DOHH2 (cell line): ENCODE data around the gene LIPM.

Source experiments
- H3F3A ChIP-seq: fragments of 200-600 bp; sonication (generic), shearing (Covaris generic); 2 replicates; pipeline ENCODE4 v1.6.0; 2016; ENCODE audit warnings: antibody characterized with exemption, mild to moderate bottlenecking; ENCODE audit not compliant: control insufficient read depth, insufficient read depth
- H3K27ac ChIP-seq: fragments of 200-600 bp; sonication (generic); 2 replicates; pipeline ENCODE4 v1.5.1; 2014; ENCODE audit warnings: low read depth, mild to moderate bottlenecking, low read length, moderate library complexity
- H3K27me3 ChIP-seq: fragments of 200-600 bp; sonication (generic); 2 replicates; pipeline ENCODE4 v1.6.1; 2014; ENCODE audit warnings: mild to moderate bottlenecking, low read length, mixed read lengths; ENCODE audit not compliant: control insufficient read depth
- H3K36me3 ChIP-seq: fragments of 200-600 bp; sonication (generic); 2 replicates; pipeline ENCODE4 v1.6.1; 2014; ENCODE audit warnings: mild to moderate bottlenecking, low read length, moderate library complexity, mixed read lengths; ENCODE audit not compliant: control insufficient read depth
- H3K4me1 ChIP-seq: fragments of 200-600 bp; sonication (generic); 2 replicates; pipeline ENCODE4 v1.6.1; 2014; ENCODE audit warnings: mild to moderate bottlenecking, low read length, mixed read lengths; ENCODE audit not compliant: control insufficient read depth
- H3K4me2 ChIP-seq: fragments of 200-600 bp; sonication (generic); 2 replicates; pipeline ENCODE4 v1.6.0; 2014; ENCODE audit warnings: mild to moderate bottlenecking, low read length, moderate library complexity
- H3K4me3 ChIP-seq: fragments of 200-600 bp; sonication (generic); 2 replicates; pipeline ENCODE4 v1.5.1; 2014; ENCODE audit warnings: mild to moderate bottlenecking, low read length, mixed read lengths
- H3K79me2 ChIP-seq: fragments of 200-600 bp; sonication (generic); 2 replicates; pipeline ENCODE4 v1.6.1; 2014; ENCODE audit warnings: mild to moderate bottlenecking, low read length, mixed read lengths; ENCODE audit not compliant: control insufficient read depth
- H3K9me2 ChIP-seq: fragments of 200-600 bp; sonication (generic); replicated peaks from 2 replicates; pipeline ENCODE4 v1.6.1; 2014; ENCODE audit warnings: mild to moderate bottlenecking, low read length, mixed read lengths; ENCODE audit not compliant: control insufficient read depth
- H3K9me3 ChIP-seq: fragments of 200-600 bp; sonication (generic); 2 replicates; pipeline ENCODE4 v1.6.1; 2014; ENCODE audit warnings: antibody characterized with exemption, low read length, mixed read lengths; ENCODE audit not compliant: control insufficient read depth, insufficient read depth
- H4K20me1 ChIP-seq: fragments of 200-600 bp; sonication (generic); 2 replicates; pipeline ENCODE4 v1.6.0; 2014; ENCODE audit warnings: low read depth, mild to moderate bottlenecking, antibody characterized with exemption, low read length, moderate library complexity; ENCODE audit not compliant: control insufficient read depth, insufficient read depth
- EZH2phosphoT487 ChIP-seq: fragments of 200-600 bp; sonication (generic); IDR thresholded peaks from 2 replicates; pipeline ENCODE4 v1.6.1; 2017; ENCODE audit warnings: borderline replicate concordance, mild to moderate bottlenecking, antibody characterized with exemption, low read length, moderate library complexity, mixed read lengths
- TF ChIP-seq, protein P1 (sequence below): fragments of 200-600 bp; sonication (generic); IDR thresholded peaks from one replicate; pipeline ENCODE4 v1.5.1; 2014; ENCODE audit warnings: antibody characterized with exemption, mild to moderate bottlenecking, low read depth, low read length; ENCODE audit not compliant: poor library complexity, severe bottlenecking

Gene LIPM

DNA sequence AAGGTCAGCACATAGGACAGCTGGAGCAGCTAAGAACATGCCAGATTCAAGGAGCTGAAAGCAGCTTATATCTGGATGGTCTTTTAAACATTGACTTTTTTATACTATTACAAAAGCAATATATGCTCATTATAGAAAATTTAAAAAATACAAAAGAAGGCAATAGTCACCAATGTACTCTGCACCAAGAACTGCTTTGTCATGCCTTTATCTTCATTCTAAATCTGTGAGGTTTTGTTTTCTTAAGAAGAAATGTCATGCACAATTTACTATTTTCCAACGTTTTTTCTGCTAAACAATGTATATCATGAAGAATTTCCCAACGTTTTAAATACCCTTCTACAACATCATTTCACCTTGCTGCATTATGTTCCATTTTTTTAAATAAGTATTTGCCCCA, 2.8 kb downstream of the LIPM start:
- Histone ChIP-seq H4K20me1 (no peaks in the 10 kb centered on the region), H3K27me3 (peaks cover 6% of the 10 kb centered on the region), H3K4me2 (no peak overlapping the region), H3K4me1 (no peaks in the 10 kb centered on the region), H3K9me2 (no peaks in the 10 kb centered on the region), H3K27ac (no peak overlapping the region), H3K36me3 (no peaks in the 10 kb centered on the region), H3K79me2 (no peaks in the 10 kb centered on the region), H3K9me3 (no peaks in the 10 kb centered on the region), H3F3A (no peaks in the 10 kb centered on the region), H3K4me3 (no peak overlapping the region)
- TF ChIP-seq, protein P1, sequence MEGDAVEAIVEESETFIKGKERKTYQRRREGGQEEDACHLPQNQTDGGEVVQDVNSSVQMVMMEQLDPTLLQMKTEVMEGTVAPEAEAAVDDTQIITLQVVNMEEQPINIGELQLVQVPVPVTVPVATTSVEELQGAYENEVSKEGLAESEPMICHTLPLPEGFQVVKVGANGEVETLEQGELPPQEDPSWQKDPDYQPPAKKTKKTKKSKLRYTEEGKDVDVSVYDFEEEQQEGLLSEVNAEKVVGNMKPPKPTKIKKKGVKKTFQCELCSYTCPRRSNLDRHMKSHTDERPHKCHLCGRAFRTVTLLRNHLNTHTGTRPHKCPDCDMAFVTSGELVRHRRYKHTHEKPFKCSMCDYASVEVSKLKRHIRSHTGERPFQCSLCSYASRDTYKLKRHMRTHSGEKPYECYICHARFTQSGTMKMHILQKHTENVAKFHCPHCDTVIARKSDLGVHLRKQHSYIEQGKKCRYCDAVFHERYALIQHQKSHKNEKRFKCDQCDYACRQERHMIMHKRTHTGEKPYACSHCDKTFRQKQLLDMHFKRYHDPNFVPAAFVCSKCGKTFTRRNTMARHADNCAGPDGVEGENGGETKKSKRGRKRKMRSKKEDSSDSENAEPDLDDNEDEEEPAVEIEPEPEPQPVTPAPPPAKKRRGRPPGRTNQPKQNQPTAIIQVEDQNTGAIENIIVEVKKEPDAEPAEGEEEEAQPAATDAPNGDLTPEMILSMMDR: no peak
- TF ChIP-seq EZH2phosphoT487: no peak

DNA sequence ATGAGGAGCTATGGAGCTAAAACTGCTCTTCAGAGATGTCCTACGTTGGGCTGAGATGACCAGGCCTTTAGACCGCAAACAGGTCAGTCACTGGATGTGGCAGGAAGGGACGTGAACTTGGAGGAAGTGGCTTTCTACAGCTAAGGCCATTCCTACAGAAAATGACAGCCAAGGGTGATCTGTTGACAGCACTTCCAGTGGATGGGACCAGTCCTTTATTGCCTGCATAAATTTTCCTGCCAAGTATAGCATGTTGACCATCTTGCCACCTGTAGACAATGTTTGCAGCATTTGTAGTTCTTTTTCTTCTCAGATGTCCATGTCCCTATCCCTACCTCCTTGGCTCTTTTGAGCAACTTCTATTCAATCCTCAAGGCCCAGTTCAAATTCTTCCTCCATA, 3.4 kb downstream of the LIPM start:
- Histone ChIP-seq H3F3A (no peaks in the 10 kb centered on the region), H3K27ac (no peak overlapping the region), H3K36me3 (no peaks in the 10 kb centered on the region), H3K79me2 (no peaks in the 10 kb centered on the region), H3K4me3 (no peak overlapping the region), H4K20me1 (no peaks in the 10 kb centered on the region), H3K9me3 (no peaks in the 10 kb centered on the region), H3K9me2 (no peaks in the 10 kb centered on the region), H3K4me2 (no peak overlapping the region), H3K4me1 (no peaks in the 10 kb centered on the region), H3K27me3 (peaks cover 12% of the 10 kb centered on the region)
- TF ChIP-seq EZH2phosphoT487: no peak
- TF ChIP-seq, protein P1: no peak

DNA sequence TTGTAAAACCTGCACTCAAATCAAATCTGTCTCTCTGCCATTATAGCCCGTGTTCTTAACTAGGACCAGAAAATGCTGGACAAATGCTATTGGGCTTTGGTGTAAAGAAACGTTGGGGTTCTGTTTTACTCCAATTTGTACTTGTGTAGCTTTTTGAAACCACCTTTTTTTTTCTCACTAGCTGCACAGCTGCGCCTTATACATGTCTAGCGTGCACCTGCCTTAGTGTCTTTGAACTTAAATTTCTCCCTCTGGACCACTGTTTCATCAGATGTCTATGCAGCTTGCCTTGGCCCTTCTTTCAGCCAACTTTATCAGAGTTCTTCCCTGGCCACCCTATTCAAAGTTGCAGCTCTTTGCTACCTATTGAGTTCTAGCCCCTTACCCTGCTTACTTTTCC, 7.1 kb downstream of the LIPM start:
- H3K4me3 ChIP-seq: no peak overlapping the region
- H3K9me3 ChIP-seq: no peaks in the 10 kb centered on the region
- no peaks in the 10 kb centered on the region for H3K9me2 ChIP-seq
- no peak overlapping the region for H3K4me2 ChIP-seq
- H3K79me2 ChIP-seq: no peaks in the 10 kb centered on the region
- no peaks in the 10 kb centered on the region for H3K36me3 ChIP-seq
- H3K27ac ChIP-seq: no peak overlapping the region
- no peaks in the 10 kb centered on the region for H4K20me1 ChIP-seq
- TF ChIP-seq, protein P1: no peak
- no peak for TF ChIP-seq EZH2phosphoT487
- no peaks in the 10 kb centered on the region for H3F3A ChIP-seq
- H3K27me3 ChIP-seq: peaks cover 15% of the 10 kb centered on the region
- no peaks in the 10 kb centered on the region for H3K4me1 ChIP-seq
